GM10847 (cell line): ENCODE results near the gene TUBB4B.

Source experiments
- POLR2A ChIP-seq: IDR thresholded peaks from 2 replicates; pipeline ENCODE4 v1.6.1; 2011; ENCODE audit not compliant: insufficient read length; ENCODE audit errors: extremely low read depth

Gene TUBB4B

GRCh38 chr9:137228968-137229896 lies 11.9 kb upstream of the TUBB4B start:
- no peak for TF ChIP-seq POLR2A

- no peak for TF ChIP-seq POLR2A
These were observed 11.0 kb upstream of the TUBB4B start for GRCh38 chr9:137229903-137230704.

- TF ChIP-seq POLR2A: no peak
These were observed 10.2 kb upstream of the TUBB4B start, which contains the start of gene SLC34A3 for GRCh38 chr9:137230705-137231371. SLC34A3 (plus strand) TSS chr9:137230901; CDS start chr9:137231703, 802 bp downstream.

GRCh38 chr9:137231372-137232039 lies 9.6 kb upstream of the TUBB4B start:
- TF ChIP-seq POLR2A: no peak

- TF ChIP-seq POLR2A: no peak
These were observed 9.0 kb upstream of the TUBB4B start for GRCh38 chr9:137232101-137232500.

GRCh38 chr9:137232510-137232909 lies 8.6 kb upstream of the TUBB4B start:
- TF ChIP-seq POLR2A: no peak

- TF ChIP-seq POLR2A: no peak
These were observed 7.7 kb upstream of the TUBB4B start for GRCh38 chr9:137233143-137233980.

GRCh38 chr9:137234055-137234697 lies 6.9 kb upstream of the TUBB4B start:
- no peak for TF ChIP-seq POLR2A

- no peak for TF ChIP-seq POLR2A
These were observed 6.2 kb upstream of the TUBB4B start for GRCh38 chr9:137234758-137235423.

GRCh38 chr9:137235424-137236237 lies 5.5 kb upstream of the TUBB4B start:
- TF ChIP-seq POLR2A: no peak

GRCh38 chr9:137236238-137236935 lies 4.7 kb upstream of the TUBB4B start:
- TF ChIP-seq POLR2A: no peak

- no peak for TF ChIP-seq POLR2A
These were observed 4.1 kb upstream of the TUBB4B start for GRCh38 chr9:137236936-137237421.
